ENCODE measurements around the gene CACNA1C.

The CACNA1C gene

DNA sequence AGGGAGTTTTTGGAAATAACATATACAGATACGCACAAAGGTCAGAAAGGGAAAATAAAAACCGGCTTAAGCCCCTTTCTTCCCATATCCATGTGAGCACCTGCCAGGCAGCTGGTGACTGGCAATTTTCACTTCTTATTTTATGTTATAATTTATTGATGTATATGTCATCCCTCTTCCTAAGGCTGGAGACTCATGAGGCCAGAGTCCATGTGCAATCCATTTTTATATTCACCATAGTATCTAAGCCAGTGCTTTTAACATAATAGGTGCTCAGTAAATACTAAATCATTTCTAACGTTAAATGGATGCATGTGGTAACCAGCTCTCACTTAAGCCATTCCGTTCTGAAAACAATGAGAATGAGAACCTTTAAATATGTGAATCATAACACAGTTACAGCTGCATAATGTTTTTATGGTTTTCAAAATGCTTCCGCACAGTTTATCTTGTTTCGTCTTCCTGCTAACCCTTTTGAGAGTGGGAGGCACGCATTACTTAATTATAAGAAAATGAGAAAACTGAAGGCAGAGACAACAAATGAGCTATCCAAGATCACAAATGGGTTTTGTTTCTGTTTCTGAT lies 178.3 kb downstream of the CACNA1C start:
- DNase-seq (ENCODE audit: low read depth, low spot score): no peak

DNA sequence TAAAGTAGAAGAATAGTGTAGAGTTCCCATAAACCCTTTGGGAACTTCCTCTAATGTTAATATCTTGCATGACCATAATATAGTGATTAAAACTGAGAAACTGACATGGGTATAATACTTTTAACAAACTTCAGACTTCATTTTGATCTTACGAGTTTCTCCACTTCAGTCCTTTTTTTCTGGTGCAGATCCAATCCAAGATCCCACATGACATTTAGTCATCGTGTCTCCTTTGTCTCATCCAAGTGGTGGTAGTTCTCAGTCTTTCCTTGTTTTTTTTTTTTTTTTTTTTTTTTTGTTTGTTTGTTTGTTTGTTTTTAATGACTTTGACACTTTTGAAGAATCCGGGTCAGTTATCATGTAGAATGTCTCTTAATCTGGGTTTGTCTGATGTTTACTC lies 179.2 kb downstream of the CACNA1C start:
- DNase-seq (ENCODE audit: low read depth, low spot score): no peak

DNA sequence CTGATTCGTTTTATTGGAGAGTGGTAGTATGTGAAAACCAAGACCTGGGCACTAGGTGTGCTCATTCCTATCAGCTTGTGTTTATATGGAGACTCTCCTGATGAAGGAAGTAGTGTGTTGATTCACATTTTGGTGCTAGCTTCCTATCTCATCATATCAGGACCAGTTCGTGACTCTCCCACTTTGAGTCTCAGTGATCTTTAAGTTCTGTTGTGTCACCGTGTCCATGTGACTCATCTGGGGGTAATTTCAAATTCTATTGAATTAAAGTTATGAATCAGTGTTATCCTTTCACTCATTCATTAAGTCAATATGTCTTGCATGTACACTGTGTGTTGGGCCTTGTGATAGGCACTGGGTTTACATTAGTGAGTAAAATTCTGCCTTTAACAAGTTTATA lies 180.2 kb downstream of the CACNA1C start:
- DNase-seq (ENCODE audit: low read depth, low spot score): no peak

- no peak for DNase-seq (ENCODE audit: low read depth, low spot score)
These were observed 181.3 kb downstream of the CACNA1C start for GRCh38 chr12:2234091-2234490.

- no peak for DNase-seq (ENCODE audit: low read depth, low spot score)
These were observed 182.0 kb downstream of the CACNA1C start for GRCh38 chr12:2234646-2235350.

GRCh38 chr12:2236506-2237294 lies 183.9 kb downstream of the CACNA1C start:
- no peak for DNase-seq (ENCODE audit: low read depth, low spot score)

DNA sequence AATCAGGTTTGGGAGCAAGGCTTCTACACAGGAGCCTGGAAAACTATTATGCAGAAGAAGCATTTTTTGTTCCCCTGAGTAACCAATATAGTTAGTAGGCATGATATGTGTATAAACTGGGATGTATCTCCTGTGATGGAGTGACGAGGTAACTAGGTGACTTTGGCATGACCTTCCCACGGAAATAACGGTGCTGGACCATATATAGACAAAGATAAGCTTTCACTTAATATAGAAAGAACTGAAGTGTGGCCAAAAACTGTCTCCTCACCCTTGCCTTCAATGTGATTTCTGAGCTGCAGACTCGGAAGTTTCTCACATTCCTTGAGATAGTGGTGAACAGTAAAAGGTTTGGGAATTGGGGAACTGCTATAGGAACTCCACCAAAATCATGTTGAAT lies 185.3 kb downstream of the CACNA1C start:
- no peak for DNase-seq (ENCODE audit: low read depth, low spot score)

DNA sequence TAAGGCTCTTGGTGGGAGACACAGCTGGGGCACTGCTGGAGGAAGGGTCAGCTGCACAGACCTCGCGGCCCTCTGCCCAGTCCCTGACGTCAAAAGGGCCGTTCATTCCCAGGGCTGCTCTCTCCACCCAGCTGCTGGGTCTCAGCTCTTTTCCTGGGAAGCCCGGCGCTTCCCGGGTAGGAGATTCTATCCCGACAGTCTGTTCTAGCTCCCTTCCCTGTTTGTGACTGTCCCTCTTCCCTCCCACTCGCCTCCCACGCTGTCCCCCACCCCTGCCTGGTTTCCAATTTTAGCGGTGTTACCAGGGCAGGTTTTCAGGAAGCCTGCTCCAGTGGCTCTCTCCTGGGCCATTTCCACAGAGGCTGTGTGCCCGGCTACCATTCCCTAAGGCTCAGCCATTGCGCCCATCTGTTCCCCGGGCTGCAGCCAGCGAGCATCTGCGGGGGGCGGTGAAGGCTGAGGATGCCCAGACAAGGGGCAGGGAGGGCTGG lies 186.6 kb downstream of the CACNA1C start:
- no peak for DNase-seq (ENCODE audit: low read depth, low spot score)

- no peak for DNase-seq (ENCODE audit: low read depth, low spot score)
These were observed 187.6 kb downstream of the CACNA1C start for GRCh38 chr12:2240390-2240789.

DNA sequence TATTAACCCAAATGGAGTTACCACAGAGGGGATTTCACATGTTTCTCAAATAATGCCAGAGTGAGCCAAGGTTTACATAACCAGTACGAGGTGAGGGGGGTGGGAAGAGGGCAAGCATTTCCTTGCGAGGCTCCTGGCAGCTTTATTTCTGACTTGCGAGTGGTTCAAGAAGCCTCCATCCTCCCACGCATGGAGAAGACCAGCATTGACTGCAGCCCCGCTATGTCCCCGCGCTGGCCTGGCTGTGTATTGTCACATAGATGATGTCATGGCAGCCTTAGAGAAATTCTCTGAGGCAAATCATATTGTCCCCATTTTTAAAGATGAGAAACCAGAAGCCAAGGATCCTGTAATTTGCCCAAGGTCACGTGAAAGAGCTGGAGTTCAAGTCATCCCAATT lies 188.2 kb downstream of the CACNA1C start:
- no peak for DNase-seq (ENCODE audit: low read depth, low spot score)

DNA sequence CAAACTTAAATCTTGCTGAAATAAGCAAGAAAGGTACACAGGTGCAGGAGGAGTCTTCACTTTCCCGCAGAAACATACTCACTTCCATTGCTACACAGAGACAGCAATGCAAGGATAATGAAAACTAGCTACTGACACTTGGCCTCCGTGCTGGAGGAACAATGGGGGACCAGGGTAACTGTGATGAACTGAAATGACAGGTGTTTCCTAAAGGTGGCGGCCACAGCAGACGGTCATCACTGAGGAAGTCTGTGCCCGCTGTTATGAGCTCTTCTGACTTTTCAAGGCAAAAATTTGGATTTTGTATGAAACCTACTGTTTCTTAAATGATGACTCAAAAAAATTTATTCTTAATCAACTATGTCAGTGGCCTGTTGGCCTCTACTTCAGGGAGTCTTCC lies 189.4 kb downstream of the CACNA1C start:
- no peak for DNase-seq (ENCODE audit: low read depth, low spot score)

DNA sequence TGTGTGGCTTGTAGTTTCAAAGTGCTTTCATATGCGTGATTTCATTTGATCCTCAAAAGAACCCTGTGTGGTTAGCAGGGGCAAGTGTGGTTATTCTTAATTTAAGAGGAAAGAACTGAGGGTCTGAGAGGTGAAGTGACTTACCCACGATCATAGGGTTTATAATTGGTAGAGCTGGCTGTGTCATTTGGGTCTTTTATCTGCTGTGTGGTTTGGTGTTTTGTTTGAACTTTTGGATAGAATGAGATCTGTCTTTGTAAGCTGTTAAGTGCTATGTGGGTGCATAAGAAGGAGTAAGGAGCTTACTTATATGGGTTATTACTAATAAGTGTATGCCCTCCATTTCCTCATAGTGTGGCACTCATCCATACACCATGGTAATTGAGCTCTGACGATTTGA lies 190.0 kb downstream of the CACNA1C start:
- DNase-seq (ENCODE audit: low read depth, low spot score): no peak

DNA sequence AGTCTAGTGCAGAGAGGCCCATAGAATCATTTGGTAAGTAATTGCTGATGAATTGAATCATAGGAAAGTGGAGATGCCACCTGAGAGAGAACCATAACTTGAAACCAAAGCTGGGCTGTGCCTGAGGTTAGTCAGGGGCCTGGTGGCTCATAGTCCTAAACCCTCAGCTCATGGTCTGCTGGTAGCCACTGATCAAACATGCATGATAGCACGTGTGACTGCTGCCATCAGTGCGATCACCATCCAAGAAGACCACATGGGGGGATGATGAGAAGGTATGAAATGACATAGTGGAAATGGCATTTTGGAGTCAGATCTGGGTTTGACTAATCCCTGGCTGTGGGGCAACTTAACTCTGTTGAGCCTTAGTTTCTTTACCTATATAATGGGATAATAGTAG lies 190.5 kb downstream of the CACNA1C start:
- no peak for DNase-seq (ENCODE audit: low read depth, low spot score)

DNA sequence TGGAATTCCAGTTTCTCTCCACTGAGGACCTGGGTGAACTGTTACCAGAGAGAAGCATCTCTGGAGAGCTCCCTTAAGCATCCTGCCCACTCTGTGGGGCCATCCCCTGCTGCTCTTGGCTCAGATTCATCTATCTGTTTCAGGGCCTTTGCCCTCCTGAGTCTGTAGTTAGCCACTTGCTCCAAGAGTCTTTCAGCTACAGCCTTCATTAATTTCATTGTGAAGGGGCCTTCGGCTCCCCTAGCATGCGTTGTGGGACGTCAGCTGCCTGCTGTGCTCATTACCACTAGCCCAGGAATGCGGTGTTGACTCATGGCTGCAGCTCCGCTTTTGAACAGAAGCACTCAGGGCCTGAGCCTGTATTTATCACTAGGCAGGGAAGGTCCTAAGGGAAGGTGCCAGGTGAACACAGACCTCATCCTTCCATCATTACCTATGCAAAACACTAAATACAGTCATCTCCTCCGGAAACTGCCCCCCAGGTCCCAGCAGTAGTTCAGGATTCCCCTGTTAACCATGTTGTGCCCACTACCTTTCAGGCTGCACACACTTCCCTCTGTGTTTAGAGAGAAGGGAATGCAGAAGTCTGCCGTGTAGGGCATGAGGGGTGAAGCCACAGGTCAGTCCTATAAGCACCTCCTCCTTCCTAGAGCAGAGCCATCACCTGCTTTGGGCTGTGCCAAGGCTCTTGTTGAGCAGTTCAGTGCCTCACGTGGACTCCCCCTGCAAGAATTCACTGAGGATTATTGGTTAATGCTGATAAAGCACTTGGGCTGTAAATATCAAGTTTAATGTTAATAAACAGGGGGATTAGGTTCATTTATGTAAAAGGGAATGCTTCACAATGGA lies 191.4 kb downstream of the CACNA1C start:
- peak; percentile 92 for DNase-seq (ENCODE audit: low read depth, low spot score)

- no peak for DNase-seq (ENCODE audit: low read depth, low spot score)
These were observed 193.6 kb downstream of the CACNA1C start for GRCh38 chr12:2246358-2246757.

GRCh38 chr12:2247120-2247519 lies 194.3 kb downstream of the CACNA1C start:
- DNase-seq (ENCODE audit: low read depth, low spot score): no peak

GRCh38 chr12:2247596-2247995 lies 194.8 kb downstream of the CACNA1C start:
- DNase-seq (ENCODE audit: low read depth, low spot score): no peak

DNA sequence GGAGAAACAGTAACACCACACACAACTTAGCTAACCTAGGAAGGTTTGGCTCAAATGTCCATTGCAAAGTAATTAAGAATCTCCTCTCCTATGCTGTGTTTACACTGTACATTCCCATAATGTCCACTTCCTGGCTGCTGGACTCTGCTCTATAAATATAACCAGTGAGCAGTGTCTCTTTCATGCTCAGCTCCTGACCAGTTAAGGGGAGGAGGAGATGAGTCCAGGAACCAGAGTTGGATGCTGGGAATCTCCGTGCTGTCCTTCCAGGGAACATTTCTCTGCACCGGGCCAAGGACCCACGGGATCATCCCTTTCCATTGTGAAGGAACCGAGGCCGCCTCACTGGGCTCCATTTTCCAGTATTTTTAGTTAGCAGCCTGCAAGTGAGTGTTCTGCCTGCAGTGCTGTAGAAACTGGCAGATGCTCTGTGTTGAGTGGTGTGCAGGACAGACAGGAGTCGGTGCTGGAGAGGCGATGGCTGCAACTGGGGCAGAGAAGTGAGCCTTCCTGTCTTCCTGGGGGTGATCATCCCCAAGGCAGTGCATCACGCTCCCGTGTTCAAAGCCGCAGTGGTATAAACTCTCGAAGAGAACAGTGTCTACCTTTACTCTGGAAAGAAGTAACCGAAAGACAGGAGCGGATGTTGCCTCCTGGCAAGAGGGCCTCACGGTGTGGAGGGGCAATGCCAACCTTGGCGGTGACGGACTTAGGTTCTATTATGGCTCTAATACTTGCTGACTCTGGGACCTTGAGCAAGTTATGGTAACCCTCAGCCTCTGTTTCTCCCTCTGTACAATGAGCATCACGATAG lies 195.5 kb downstream of the CACNA1C start:
- no peak for DNase-seq (ENCODE audit: low read depth, low spot score)

- no peak for DNase-seq (ENCODE audit: low read depth, low spot score)
These were observed 196.2 kb downstream of the CACNA1C start for GRCh38 chr12:2248901-2249381.

DNA sequence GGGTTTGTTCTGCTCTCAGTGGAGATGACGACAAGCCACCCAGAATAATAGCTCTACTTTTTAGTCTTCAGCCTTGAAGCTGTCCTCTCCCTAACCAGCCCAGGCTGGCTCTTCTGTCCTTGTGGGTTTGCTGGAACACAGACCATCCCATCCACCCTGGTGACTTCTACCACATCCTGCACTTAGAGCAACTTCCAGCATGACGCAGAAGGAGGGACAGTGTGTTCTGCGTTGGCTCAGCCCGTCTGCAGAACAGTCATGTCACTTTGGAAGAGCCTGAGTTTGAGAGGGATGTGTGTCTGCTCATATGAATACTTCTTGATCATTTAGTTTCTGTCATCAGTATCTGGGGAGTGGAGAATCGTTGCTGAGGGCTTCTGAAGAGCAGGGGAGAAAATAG lies 198.0 kb downstream of the CACNA1C start:
- no peak for DNase-seq (ENCODE audit: low read depth, low spot score)

Measured in smooth muscle cell of the brain vasculature (primary cell).